Fibroblast of mammary gland (primary cell): ENCODE results near the gene RASGRP4.
"Not testable (repeated sequence)": the region's sequence is repeated elsewhere in the genome, so short reads cannot be mapped to it uniquely, and the experiment has no call there.

Experiments used
- DNase-seq: peaks from one replicate; pipeline ENCODE4 v3.0.0-alpha.2; 2010; ENCODE audit warnings: low read depth
- H3K4me3 ChIP-seq: 2 replicates; pipeline ENCODE4 v1.5.1; 2011; ENCODE audit warnings: low read depth, mild to moderate bottlenecking, low read length, moderate library complexity; ENCODE audit not compliant: control insufficient read depth
- TF ChIP-seq, protein P1 (sequence below): conservative IDR thresholded peaks from 2 replicates; pipeline ENCODE4 v1.5.1; 2011; ENCODE audit warnings: low read depth, low read length, inconsistent platforms; ENCODE audit not compliant: control insufficient read depth, insufficient read depth

Gene RASGRP4

DNA sequence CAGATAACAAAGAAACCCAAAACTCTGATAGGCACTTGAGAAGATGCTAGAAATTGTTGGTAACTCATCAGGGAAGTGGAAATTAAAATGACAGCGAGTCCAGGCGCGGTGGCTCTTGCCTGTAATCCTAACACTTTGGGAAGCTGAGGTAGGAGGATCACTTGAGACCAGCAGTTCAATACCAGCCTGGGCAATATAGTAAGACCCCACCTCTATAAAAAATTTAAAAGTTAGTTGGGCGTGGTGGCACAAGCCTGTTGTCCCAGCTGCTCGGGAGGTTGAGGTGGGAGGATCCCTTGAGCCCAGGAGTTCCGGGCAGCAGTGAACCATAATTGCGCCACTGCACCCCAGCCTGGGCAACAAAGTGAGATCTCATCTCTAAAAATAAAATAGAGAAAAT, 4.9 kb upstream of the RASGRP4 start:
- TF ChIP-seq, protein P1, sequence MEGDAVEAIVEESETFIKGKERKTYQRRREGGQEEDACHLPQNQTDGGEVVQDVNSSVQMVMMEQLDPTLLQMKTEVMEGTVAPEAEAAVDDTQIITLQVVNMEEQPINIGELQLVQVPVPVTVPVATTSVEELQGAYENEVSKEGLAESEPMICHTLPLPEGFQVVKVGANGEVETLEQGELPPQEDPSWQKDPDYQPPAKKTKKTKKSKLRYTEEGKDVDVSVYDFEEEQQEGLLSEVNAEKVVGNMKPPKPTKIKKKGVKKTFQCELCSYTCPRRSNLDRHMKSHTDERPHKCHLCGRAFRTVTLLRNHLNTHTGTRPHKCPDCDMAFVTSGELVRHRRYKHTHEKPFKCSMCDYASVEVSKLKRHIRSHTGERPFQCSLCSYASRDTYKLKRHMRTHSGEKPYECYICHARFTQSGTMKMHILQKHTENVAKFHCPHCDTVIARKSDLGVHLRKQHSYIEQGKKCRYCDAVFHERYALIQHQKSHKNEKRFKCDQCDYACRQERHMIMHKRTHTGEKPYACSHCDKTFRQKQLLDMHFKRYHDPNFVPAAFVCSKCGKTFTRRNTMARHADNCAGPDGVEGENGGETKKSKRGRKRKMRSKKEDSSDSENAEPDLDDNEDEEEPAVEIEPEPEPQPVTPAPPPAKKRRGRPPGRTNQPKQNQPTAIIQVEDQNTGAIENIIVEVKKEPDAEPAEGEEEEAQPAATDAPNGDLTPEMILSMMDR: no peak
- H3K4me3 ChIP-seq: no peak overlapping the region
- no peak for DNase-seq

DNA sequence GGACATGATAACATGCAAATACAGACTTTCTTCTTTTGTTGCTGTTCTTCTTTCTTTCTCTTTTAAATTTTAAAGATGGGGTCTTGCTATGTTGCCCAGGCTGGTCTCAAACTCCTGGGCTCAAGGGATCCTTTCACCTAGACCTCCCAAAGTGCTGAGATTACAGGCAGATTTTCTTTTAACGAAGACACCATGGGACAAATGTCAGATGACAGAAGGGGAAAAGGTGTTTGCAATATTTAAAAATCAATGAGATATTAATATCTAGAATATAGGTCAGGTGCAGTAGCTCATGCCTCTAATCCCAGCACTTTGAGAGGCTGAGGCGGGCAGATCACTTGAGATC, 3.8 kb upstream of the RASGRP4 start:
- no peak for DNase-seq
- no peak overlapping the region for H3K4me3 ChIP-seq
- TF ChIP-seq, protein P1: no peak

DNA sequence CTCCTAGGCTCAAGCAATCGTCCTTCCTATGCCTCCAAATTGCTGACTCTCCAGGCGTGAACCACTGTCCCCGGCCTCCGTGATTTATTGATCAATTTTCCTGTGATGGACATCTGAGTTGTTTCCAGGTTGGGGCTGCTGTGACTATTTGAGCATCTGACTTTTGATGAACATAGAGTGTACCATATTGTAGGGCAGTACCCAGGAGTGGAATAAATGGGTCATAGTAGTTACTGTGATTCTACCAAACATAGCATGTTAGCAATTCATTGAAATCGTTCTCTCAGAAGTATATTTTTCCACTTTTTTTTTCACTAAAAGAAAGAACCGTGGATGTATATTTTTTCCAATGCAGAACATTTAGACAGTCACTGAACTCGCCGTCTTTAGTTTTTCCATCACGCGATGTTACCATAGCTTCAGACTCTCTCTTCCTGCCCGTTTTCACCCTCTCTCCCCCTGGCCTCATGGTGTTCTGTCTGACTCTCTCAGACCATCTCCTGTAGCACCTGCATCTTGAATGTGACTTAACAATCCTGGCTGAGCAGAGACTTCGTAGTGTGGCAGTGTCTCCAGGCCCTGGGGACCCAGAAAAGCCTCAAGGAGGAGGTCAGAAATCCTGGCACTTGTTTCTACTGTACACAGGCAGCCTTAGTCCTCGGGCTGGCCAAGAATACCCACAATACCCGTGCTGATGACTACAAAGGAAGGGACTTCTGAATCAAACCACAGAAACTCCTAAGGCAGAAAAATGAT, 3.2 kb upstream of the RASGRP4 start:
- TF ChIP-seq, protein P1: no peak
- DNase-seq: no peak
- H3K4me3 ChIP-seq: no peak overlapping the region

DNA sequence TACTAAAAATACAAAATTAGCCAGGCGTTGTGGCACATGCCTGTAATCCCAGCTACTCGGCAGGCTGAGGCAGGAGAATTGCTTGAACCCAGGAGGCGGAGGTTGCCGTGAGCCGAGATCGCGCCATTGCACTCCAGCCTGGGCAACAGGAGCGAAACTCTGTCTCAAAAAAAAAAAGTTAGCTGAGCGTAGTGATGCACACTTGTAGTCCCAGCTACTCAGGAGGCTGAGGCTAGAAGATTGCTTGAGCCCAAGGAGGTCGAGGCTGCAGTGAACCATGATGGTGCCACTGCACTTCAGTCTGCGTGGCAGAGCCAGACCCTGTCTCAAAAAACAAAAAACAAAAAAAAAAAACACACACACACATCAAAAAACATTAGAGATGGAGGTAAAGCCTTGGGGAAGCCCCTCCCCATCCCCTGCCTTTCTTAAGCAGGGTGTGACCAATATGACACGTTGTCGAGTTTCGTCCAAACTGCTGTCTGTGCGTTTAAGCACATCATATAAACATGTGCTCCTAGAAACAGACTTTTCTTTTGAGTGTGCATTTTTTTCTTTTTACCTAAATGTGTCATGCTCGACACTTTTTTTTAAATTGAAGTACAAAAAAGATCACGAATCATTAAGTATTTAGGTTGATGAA, 1.1 kb upstream of the RASGRP4 start:
- not testable (repeated sequence) for DNase-seq, H3K4me3 ChIP-seq

DNA sequence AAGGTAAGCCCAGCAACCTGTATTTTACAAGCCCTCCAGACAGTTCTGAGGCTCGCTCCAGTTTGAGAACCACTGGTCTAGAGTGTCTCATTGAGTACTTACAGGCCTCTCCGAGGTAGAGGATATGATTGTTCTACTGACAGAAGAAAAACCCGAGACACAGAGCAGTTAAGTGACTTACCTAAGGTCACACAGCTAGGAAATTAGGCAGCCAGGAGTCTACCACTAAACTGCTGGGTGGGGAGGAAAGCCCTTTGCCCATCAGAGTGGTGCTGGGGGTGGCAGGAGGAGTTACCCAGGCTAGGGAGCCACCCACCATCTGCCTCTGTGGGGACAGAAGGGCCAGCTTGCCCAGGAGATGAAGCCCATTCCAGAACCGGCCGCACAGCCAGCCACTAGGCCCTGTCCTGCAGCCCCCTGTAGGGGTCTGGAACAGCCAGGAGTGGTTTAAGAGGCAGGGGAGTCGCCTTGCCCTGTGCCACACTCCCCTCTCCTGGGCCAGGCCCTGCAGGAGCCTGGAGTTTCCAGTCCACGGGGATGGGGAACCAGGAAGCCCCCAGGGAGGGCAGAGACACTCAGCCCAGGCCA, 703 bp downstream of the RASGRP4 start:
- TF ChIP-seq, protein P1: no peak
- DNase-seq: no peak
- H3K4me3 ChIP-seq: no peak overlapping the region

DNA sequence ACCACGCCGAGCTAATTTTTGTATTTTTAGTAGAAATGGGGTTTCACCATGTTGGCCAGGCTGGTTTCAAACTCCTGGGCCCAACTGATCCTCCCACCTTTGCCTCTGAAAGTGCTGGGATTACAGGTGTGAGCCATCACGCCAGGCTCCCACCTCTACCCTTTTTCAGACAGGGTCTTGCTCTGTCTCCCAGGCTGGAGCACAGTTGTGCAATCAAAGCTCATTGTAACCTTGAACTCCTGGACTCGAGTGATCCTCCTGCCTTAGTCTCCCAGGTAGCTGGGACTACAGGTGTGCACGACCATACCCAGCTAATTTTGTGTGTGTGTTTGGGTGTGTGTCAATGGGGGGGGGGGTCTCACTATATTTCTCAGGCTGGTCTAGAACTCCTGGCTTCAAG, 1.7 kb downstream of the RASGRP4 start:
- H3K4me3 ChIP-seq: no peak overlapping the region
- TF ChIP-seq, protein P1: no peak
- DNase-seq: no peak

DNA sequence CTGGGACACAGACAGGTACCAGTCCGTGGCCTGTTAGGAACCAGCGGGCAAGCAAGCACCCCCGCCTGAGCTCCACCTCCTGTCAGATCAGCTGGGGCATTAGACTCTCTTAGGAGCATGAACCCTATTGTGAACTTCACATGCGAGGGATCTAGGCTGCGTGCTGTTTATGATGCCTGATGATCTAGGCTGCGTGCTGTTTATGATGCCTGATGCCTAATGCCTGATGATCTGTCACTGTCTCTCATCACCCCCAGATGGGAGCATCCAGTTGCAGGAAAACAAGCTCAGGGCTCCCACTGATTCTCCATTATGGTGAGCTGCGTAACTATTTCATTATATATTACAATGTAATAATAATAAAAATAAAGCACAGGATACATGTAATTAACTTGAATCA, 3.6 kb downstream of the RASGRP4 start:
- TF ChIP-seq, protein P1: no peak
- no peak for DNase-seq

More for the DNA sequence above, 3.6 kb downstream of the RASGRP4 start:
- H3K4me3 ChIP-seq: no peak overlapping the region
